ENCODE measurements around the gene PTPRE. TPM values are rescaled to one million over a fixed set of nuclear protein-coding genes. Genes with fewer than 3 reads are reported as not detected.

The PTPRE gene
- total and polyA plus RNA-seq, 2 of the 4 experiments (the other 2 are of a cell fraction) = 0.34 to 0.54 TPM

DNA sequence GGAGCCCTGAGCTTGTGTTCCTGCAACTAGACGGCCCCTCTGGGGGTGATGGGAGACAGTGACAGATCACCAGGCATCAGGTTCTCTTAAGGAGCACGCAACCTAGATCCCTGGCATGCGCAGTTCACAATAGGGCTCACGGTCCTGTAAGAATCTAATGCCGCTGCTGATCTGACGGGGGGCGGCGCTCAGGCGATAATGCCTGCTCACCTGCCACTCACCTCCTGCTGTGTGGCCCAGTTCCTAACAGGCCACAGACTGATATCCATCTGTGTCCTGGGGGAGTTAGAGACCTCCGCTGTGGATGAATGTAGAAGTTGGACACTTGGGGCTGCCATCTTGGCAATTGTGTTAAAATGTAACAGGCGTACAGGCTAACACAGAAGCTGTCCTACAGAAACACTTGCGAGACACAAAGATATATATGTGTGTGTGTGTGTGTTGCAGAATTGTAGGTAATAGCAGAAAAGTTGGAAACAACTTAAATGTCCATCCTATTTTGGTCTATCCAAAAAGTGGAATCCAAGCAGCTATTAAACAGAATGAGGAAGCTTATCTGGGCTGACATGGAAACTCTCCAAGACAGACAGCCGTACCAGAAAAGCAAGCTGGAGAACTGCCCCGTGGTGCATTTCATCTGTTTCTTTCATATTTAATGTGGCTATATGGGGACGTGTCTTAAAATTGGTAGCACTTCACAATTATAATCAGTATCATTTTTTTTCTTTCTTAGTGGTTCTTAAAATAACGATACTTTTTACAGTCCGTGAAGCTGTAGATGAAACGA, 136.5 kb downstream of the PTPRE start:
- Histone ChIP-seq H2BK15ac (ENCODE audit: low read depth, low read length) (no peak overlapping the region), H2AK9ac (replicated peaks; ENCODE audit: low read depth, low read length, poor library complexity) (no peak overlapping the region), H3K4me2 (ENCODE audit: low read depth, low read length) (no peak overlapping the region), H3K4ac (ENCODE audit: low read depth, low read length) (no peak overlapping the region), H2AFZ (replicated peaks; ENCODE audit: low read length, poor library complexity) (no peak overlapping the region), H3K23ac (ENCODE audit: low read depth, low read length) (no peak overlapping the region), H3K9me3 (ENCODE audit: control insufficient read depth, insufficient read depth, low read length) (no peaks in the 10 kb centered on the region), H3K27ac (ENCODE audit: insufficient read depth, low read length) (no peak overlapping the region), H4K5ac (ENCODE audit: low read depth, low read length) (no peak overlapping the region), H3K14ac (replicated peaks; ENCODE audit: low read depth, low read length) (no peak overlapping the region), H4K20me1 (ENCODE audit: insufficient read depth, low read length) (no peaks in the 10 kb centered on the region), H2BK120ac (ENCODE audit: low read depth, low read length) (no peak overlapping the region), H3K79me1 (ENCODE audit: low read depth in 1 of 2, low read length in 2 of 2) (no peaks in the 10 kb centered on the region), H2BK5ac (ENCODE audit: low read depth, low read length, poor library complexity, severe bottlenecking) (no peak overlapping the region), H3K4me3 (ENCODE audit: insufficient read depth, low read depth, low read length) (no peak overlapping the region), H3K9me1 (ENCODE audit: insufficient read depth, low read length) (no peaks in the 10 kb centered on the region), H2AK5ac (ENCODE audit: low read depth, low read length) (no peak overlapping the region), H3K18ac (ENCODE audit: low read depth, low read length) (no peak overlapping the region), H3K36me3 (ENCODE audit: control insufficient read depth, insufficient read depth, low read length) (no peaks in the 10 kb centered on the region), H4K91ac (ENCODE audit: insufficient read depth, low read depth, low read length) (no peak overlapping the region), H3K9ac (ENCODE audit: low read depth, low read length) (no peak overlapping the region), H2BK20ac (ENCODE audit: low read depth, low read length) (no peak overlapping the region), H3K4me1 (ENCODE audit: control insufficient read depth, insufficient read depth, low read length) (peaks cover 4% of the 10 kb centered on the region; the same call in 1 of the 2 replicates), H3K27me3 (ENCODE audit: control insufficient read depth, insufficient read depth, low read length) (no peaks in the 10 kb centered on the region), H3K56ac (ENCODE audit: extremely low read depth, insufficient read depth, low read length) (no peak overlapping the region), H4K8ac (ENCODE audit: low read depth in 2 of 2, low read length in 2 of 2) (no peak overlapping the region)
- POLR2A ChIA-PET (ENCODE audit: unreplicated experiment) = interaction anchor here (0.6 kb wide), 1 partner anchor 1560 kb away, joined by 3 read pairs; no protein-coding TSS in a partner anchor
- WGBS, 2 experiments (ENCODE audit: extremely low coverage in 2 of 2, insufficient read length in 1 of 2) = 47% methylated on average over 6 of the region's 18 CpGs; no CpG with 5 or more reads in 1 of the 2 experiments
- no peak for ATAC-seq (ENCODE audit: low read depth)
- in situ Hi-C loops (cut with MboI; ENCODE audit: low sequenced_read_pairs) (no loop called here), intact Hi-C loops (cut with micrococcal nuclease) (no loop called here), dilution Hi-C loops (cut with HindIII; ENCODE audit: low sequenced_read_pairs, unreplicated experiment) (no loop called here)
- CTCF ChIA-PET = interaction anchor here (1.0 kb wide), 1 partner anchor 8 kb away, joined by 3 read pairs; no protein-coding TSS in a partner anchor
- no TSS peak for BruUV-seq (replicated peaks)
- no peak for DNase-seq
- TF ChIP-seq BHLHE40 (IDR thresholded peaks at IDR 0.05; ENCODE audit: low read depth, low read length) = no peak
- no peak for TF ChIP-seq POLR2A (IDR thresholded peaks at IDR 0.05; ENCODE audit: low read depth, low read length)
- no peak for TF ChIP-seq MXI1 (IDR thresholded peaks at IDR 0.05; ENCODE audit: borderline replicate concordance, low read depth, low read length)
- no peak for TF ChIP-seq RCOR1 (IDR thresholded peaks at IDR 0.05; ENCODE audit: insufficient replicate concordance, low read length)
- TF ChIP-seq CEBPB (IDR thresholded peaks at IDR 0.05; ENCODE audit: low read depth, low read length) = no peak
- TF ChIP-seq, protein P1, sequence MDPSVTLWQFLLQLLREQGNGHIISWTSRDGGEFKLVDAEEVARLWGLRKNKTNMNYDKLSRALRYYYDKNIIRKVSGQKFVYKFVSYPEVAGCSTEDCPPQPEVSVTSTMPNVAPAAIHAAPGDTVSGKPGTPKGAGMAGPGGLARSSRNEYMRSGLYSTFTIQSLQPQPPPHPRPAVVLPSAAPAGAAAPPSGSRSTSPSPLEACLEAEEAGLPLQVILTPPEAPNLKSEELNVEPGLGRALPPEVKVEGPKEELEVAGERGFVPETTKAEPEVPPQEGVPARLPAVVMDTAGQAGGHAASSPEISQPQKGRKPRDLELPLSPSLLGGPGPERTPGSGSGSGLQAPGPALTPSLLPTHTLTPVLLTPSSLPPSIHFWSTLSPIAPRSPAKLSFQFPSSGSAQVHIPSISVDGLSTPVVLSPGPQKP (IDR thresholded peaks at IDR 0.05; ENCODE audit: borderline replicate concordance, low read depth, low read length) = no peak
- no peak for TF ChIP-seq FOS (IDR thresholded peaks at IDR 0.05; ENCODE audit: low read depth, low read length)
- TF ChIP-seq USF2 (IDR thresholded peaks at IDR 0.05; ENCODE audit: low read depth, low read length) = no peak
- TF ChIP-seq, protein P2, sequence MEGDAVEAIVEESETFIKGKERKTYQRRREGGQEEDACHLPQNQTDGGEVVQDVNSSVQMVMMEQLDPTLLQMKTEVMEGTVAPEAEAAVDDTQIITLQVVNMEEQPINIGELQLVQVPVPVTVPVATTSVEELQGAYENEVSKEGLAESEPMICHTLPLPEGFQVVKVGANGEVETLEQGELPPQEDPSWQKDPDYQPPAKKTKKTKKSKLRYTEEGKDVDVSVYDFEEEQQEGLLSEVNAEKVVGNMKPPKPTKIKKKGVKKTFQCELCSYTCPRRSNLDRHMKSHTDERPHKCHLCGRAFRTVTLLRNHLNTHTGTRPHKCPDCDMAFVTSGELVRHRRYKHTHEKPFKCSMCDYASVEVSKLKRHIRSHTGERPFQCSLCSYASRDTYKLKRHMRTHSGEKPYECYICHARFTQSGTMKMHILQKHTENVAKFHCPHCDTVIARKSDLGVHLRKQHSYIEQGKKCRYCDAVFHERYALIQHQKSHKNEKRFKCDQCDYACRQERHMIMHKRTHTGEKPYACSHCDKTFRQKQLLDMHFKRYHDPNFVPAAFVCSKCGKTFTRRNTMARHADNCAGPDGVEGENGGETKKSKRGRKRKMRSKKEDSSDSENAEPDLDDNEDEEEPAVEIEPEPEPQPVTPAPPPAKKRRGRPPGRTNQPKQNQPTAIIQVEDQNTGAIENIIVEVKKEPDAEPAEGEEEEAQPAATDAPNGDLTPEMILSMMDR (conservative IDR thresholded peaks at IDR 0.05; ENCODE audit: low read depth, low read length) = no peak
- no peak for TF ChIP-seq SMC3 (IDR thresholded peaks at IDR 0.05; ENCODE audit: low read depth, low read length)
- TF ChIP-seq CHD1 (IDR thresholded peaks at IDR 0.05; ENCODE audit: low read depth, low read length) = no peak
- TF ChIP-seq NFE2L2 (IDR thresholded peaks at IDR 0.05; ENCODE audit: low read depth, low read length) = no peak
- TF ChIP-seq RAD21 (IDR thresholded peaks at IDR 0.05; ENCODE audit: low read length) = no peak
- TF ChIP-seq MAZ (IDR thresholded peaks at IDR 0.05; ENCODE audit: borderline replicate concordance, low read depth, low read length) = no peak
- TF ChIP-seq MAFK (IDR thresholded peaks at IDR 0.05; ENCODE audit: low read depth, low read length) = no peak
